HG03342 (cell line): ENCODE measurements around the gene CCDC107.
"Not testable (repeated sequence)": the region's sequence is repeated elsewhere in the genome, so short reads cannot be mapped to it uniquely, and the experiment has no call there.

ENCODE experiments used
- ATAC-seq: cut with Tn5 transposase; IDR thresholded peaks from one replicate; pipeline ENCODE4 v1.9.1; 2021; ENCODE audit warnings: mild to moderate bottlenecking, moderate library complexity; ENCODE audit not compliant: unreplicated experiment

The CCDC107 gene, protein sequence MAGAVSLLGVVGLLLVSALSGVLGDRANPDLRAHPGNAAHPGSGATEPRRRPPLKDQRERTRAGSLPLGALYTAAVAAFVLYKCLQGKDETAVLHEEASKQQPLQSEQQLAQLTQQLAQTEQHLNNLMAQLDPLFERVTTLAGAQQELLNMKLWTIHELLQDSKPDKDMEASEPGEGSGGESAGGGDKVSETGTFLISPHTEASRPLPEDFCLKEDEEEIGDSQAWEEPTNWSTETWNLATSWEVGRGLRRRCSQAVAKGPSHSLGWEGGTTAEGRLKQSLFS

DNA sequence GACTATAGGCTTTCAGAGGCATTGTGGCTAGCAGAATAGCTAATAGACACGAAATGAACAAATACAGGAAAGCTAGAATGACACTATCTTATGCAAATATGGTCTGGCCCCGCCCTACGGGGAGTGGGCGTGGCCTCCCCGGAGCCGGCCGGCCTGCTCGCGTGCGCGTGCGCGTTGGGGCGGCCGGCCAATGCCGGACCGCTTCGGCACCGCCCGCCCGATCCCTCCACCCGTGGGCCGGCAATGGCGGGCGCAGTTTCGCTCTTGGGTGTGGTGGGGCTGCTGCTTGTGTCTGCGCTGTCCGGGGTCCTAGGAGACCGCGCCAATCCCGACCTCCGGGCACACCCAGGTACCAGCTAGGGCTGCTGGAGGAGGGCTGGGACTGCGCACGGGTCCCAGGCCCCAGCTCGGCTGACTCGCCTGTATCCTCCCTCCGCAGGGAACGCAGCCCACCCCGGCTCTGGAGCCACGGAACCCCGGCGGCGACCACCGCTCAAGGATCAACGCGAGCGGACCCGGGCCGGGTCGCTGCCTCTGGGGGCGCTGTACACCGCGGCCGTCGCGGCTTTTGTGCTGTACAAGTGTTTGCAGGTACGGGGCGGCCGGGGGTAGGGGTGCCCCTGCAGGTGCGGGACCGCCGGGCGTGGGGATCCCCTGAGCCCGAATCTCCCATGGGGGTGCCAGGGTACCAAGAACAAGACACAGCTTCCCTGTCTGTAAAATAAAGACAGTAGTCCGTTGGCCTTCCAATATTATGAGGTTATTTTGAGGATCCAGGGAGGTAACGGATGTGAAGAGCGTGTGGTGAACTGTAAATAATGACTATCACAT, at the start of gene CCDC107:
TSS of gene CCDC107 (plus strand) at position 156 of the 831 bp plus-strand sequence. CDS start at position 244, 88 bp downstream.
- peak; percentile 56 for ATAC-seq

DNA sequence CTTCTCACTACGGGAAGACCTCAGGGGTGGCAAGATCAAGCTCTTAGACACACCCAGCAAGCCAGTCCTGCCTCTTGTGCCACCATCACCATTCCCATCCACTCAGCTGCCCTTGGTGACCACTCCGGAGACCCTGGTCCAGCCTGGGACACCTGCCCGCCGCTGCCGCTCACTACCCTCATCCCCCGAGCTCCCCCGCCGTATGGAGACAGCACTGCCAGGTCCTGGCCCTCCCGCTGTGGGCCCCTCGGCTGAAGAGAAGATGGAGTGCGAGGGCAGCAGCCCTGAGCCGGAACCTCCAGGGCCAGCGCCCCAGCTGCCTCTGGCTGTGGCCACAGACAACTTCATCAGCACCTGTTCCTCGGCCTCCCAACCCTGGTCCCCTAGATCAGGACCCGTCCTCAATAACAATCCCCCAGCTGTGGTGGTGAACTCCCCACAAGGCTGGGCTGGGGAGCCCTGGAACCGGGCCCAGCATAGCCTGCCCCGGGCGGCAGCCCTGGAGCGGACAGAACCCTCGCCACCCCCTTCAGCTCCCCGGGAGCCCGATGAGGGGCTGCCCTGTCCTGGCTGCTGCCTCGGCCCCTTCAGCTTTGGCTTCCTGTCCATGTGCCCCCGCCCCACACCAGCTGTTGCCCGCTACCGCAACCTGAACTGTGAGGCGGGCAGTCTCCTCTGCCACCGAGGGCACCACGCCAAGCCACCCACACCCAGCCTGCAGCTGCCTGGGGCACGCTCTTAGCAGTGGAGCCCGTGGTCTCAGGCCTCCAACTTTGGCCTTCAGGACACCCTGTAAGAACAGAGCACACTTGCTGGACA, 48.9 kb upstream of the CCDC107 start:
- ATAC-seq, result no peak

DNA sequence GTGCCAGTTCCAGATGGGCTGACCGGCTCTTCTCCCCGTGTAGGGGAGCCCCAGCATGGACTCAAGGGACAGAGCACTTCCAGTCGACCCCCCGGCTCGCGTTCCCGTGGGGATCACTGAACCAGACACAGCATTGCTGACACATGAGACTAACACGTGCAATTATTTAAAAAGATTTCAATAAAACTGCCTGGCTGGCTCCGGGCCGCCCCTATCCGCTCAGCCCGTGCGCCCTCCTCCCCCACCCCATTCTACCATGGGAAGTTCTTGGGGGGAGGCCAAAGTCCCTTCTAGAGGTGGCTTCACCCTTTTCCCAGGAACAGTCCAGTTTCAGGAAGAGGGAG, 48.3 kb upstream of the CCDC107 start:
- ATAC-seq, result no peak

DNA sequence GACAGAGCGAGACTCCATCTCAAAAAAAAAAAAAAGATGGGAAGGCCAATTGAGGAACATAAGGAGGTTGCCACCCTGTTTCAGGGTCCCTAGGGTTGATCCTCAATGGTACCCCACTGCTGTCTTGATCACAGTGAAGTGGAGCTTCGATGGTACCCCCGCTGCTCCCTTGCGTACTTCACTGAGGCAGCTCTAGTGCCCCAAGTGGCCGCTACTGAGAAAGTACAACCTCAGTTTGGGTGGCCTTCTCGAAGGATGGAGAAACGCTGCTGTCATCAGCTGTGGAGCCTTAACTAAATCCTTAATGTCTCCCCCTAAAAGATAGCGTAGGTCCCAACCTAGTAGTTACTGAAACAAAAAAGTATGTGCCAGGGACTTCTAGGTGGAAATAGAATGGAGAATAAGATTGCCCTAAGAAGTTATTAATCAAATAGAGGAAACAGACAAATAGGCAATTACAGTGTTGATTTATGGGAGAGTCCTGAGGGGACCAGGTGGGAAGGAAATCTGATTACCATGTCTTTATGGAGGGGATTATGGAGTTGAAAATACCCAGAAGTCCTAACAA, 46.8 kb upstream of the CCDC107 start:
- peak; percentile 62 for ATAC-seq

DNA sequence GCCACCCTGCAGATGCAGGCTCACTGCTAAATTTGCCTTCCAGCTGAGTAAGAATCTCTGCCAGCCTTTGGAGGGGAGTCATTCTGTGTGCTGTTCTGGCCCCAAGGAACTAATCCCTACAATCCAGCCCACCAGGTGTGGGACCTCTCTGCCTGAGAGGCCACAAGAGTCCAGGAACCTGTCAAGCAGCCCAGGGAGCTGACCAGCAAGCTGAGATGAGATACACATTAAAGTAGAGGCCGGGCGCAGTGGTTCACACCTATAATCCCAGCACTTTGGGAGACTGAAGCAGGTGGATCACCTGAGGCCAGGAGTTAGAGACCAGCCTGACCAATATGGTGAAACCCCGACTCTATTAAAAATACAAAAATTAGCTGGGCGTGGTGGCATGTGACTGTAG, 46.0 kb upstream of the CCDC107 start:
- not testable (repeated sequence) for ATAC-seq

DNA sequence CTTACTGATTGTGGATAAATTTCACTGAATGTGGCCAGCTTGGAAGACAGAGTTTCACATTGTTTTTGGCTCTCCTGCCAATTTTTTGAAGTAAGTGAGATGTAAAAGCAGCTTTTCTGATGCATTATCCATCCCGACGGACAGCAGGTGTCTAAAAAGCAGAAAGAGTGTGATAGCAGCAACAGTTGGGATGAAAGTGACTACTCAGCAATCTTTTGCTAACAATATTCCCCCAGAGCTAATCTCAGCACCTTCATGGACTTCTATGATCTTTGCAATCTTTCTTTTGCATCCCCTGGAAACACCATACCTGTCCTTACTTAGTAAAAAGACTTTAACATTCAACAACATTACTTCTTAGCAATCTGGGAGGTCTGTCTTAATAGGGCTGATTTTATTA, 45.2 kb upstream of the CCDC107 start:
- ATAC-seq, result no peak

DNA sequence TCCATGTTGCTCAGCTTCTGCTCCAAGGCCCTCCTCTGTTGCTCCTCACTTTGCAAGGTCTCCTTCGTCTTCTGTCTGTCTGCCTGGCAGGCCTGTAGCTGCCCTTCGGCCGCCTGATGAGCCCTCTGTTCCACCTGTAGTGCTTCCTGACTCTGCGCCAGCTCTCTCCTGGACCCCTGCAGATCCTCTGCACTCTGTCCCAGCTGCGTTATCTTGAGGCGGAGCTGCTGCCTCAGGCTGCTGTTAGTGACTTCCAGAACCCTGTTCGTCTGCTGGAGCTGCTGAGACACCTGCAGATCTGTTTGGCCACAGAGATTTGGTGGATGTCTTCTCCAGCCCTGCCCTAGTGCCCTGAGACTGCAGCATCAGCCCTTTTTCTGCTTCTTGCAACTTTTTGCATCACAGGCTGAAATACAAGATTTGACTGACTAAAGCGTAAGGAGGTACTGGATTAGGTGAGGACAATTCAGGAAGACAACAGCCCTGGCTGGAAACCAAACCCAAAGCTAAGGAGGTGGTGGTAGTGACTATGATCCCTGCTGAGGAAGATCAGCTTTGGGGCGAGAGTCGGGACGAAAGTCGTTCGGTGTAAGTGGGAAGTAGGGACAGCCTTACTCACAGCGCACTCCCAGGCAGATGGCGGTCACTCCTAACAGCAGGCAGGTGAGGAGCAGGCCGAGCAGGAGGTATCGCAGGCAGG, 42.0 kb upstream of the CCDC107 start:
- no peak for ATAC-seq

DNA sequence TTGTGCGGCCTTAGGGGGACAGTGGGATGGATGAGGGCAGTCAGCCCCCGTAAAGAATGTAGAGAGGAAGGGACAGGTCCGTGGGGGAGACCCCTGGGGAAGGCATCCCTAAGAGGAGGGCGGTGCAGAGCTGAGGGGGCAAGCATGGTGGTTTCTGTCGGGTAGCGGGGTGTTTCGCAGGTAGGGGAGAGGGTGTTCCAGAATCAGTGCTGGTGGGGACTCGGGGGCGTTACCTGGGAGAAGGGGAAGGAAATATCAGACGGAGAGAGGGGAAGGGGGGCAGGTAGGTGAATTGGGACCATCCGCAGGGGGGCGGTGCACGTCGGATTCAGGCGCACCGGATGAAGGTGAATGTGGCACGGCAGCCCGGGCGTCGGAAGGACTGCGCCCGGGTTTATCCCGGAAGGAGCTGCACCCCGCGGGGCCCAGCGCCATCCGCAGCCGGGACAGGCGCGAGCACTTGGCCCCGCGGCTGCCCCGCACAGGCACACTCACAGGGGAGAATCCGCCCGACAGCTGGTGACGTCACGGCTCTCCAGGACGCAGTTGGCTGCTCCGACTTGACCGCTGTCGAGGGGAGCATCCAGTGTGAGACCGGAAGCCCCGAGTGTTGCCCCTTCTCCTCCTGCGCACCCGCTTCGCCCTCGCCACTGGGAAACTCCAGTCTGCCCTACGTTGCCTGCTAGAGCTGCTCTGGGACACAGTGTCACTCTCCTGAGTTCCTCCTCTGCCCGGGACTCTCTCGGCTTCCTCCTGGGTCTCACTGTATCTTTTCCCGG, 41.2 kb upstream of the CCDC107 start:
- ATAC-seq, result peak; percentile 38

DNA sequence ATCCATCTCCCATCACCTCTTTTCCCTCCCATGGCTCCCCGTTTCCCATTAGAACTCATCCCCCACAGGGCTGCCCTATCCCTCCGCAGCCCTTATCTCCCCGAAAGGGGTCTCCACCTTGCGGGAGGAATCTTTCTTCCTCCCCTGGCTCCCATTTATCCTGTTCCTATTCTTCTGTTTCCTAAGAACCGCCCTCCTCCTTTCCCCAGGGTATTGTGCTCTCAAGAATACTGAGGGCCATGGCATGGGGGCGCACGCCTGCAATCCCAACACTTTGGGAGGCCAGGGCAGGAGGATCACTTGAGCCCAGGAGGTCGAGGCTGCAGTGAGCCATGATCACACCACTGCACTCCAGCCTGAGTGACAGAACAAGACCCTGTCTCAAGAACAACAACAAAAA, 40.5 kb upstream of the CCDC107 start:
- ATAC-seq, result no peak

DNA sequence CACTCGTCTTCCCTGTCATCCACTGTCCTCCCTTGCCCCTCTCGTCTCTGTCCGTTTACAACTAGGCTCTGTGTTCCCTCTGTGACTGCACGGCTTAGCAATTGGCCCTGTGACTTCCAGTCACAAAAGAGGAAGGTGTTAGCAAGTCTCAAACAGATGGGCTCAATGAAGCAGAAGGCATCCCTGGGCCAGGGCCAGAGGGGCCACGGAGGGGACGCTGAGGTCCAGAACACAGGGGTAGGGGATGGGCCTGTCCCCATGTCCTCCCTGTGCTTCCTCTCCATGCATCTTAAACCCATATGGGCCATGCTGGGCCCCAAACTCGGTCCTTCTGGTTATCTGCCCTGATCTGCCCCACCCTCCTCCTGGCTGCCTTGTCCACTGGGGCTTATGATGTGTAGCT, 39.8 kb upstream of the CCDC107 start, which contains the start of gene CD72:
TSS of gene CD72 (minus strand) at position 89 of the 403 bp plus-strand sequence. CDS start 110 bp downstream, outside the sequence.
- no peak for ATAC-seq

DNA sequence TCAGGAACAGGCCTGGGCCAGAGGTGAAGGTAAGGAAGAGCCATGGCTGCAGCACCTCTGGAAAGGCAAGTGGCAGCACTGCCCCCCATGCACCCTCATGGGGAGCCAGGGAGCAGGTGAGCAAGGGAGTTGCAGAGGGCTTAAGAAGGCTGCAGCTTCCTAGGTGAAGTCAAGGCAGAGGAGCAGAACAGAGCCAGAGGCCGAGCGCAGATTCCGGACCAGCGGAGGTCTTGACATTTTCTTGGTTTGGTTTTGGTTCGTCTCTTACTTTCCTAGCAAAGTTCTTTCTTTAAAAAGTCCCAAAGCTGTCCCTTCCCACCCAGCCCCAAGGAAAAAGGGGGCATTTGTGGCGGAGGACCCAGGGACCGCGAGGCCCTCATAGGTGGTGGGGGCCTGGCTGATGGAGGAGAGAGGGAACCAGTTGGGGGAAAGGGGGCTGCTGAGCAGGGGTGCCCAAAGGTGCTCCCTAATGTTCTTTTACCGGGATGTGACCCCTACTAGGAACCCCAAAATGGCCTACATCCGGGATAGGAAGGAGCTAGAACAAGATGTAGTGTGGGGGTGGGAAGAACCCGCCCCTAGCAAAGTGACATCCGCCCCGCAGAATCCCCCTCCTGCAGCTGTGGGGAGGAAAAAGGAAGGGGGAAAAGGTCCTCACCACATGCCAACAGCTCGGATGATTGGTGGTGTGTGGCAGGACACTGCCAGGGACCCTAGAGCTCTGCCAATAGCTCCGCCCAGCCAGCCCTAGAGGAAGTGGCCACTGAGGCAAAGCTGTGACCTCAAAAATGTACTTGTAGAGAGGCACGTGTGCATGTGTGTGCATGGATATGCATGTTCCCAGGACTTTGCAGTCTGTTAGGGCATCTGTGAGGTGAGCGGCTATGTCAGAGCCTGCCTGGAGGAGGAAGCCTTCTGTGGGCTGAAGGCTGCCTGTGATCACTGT, 39.0 kb upstream of the CCDC107 start:
- peak; percentile 34 for ATAC-seq

DNA sequence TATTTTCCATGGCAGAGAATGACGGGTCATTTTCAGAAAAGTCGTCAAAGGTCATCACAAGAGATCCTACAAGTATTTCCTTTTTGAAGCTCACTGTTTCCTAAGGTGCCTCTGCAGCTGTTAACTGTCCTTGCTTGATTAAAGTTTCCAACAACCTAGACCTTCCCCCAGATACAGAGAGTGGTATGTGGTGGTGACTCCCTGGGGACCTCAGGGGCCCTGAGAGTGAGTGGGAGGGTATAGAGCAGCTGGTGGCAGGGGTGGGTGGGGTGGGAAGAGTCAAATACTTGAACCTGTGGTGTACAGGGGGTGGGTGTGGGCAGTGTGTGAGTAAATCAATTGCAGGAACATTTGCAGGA, 38.3 kb upstream of the CCDC107 start:
- ATAC-seq, result peak; percentile 51

DNA sequence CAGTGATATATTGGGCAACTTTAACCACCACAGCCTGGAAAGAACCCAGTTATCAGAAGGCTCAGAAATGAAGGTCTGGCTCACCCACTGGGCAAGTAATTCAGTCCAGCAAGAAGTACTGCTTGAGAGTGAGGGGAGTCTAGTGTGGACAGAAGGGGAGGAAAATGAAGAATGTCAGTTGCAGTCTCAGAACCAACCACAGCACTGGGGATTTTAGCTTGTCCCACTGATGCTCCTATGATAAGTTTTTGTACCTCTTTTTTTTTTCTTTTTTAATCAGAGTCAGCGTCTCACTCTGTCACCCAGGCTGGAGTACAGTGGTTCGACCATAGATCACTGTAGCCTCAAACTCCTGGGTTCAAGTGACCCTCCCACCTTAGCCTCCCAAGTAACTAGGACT, 30.5 kb upstream of the CCDC107 start:
- no peak for ATAC-seq

DNA sequence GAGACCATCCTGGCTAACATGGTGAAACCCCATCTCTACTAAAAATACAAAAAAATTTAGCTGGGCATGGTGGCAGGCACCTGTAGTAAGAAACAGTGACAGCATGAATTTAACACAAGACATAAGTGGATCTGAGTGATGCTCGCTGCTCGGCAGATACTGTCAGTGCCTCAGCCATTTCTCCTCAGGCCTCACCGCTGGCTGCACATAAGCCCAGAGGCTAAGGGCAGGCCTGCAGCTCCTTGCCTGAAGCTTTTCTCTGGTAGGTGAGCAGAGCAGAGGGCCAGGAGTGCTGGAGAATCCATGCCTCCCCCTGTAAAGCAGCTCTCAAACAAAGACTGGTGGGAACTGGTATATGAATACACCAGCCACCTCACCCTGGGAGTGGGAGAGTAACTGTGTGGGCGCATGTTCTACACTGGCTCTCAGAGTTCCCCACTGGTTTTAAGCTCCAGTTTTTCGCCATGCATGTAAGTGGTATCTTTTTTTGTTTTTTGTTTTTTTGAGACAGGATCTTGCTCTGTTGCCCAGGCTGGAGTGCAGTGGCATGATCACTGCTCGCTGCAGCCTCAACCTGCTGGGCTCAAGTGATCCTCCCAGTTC, 29.6 kb upstream of the CCDC107 start:
- ATAC-seq, result no peak

DNA sequence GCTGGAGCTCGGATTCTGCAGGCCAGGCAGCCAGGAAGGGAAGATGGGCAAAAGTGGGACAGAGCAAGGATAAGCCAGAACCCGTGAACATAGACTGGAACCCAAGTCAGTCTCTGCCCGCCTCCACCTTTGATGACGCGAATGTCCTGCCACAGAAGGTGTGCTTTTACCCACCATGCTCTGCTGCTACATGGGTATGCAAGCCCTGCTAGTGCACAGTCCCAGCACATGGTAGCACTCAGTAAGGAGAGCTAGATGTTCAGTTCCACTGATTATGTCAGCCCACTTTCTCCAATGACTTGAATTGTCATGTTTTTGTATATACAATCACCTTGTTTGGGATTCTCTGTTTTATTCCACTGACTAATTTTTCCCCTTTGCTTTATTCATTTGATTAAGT, 28.5 kb upstream of the CCDC107 start:
- no peak for ATAC-seq

DNA sequence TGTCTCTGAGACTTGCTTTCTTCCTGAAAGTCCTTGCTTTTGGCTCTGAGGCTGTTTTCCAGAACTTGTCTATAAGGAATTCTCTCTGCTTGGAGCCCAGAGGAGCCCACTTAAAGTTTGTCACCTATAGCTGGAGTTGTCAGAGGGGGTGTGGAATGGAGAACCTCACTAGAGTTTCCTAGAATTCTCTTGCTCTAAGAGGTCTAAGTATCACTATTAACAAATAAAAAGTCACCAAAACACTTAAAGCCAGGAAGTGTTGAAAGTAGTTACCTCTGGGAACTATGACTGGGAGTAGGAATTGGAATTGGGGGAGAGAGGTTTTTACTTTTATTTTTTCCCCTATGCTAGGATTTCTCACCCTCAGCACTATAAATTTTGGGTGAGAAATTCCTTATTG, 22.4 kb upstream of the CCDC107 start:
- ATAC-seq, result no peak

DNA sequence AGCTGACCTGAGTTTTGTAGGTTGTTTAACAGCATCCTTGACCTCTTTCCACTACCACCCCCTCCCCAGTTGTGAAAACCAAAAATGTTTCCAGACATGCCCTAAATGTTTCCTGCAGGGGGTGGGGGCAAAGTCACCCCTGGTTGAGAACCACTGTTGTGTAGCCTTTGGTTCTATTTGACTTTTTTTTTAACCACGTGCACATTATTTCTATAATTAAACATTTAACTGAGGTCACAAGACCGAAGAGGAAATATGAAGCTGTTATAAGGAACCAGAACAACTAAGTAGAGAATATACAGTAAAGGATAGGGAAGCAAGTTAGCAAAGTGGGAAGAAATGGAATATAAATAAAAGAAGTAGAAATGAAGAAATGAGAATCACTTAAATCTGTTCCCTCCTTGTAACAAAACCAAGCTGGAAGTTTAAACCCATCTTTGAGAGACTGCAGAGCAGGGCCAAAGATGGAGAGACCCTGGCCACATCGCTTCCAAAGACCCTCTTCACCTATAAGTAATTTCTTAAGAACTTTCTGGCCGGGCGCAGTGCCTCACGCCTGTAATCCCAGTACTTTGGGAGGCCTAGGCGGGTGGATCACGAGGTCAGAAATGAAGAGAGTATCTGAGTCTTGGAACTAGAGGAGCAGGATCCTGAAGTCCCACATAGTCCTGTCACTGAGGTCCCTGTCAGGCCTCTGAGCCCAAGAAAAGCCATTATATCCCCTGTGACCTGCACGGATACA, 21.8 kb upstream of the CCDC107 start:
- ATAC-seq, result no peak

DNA sequence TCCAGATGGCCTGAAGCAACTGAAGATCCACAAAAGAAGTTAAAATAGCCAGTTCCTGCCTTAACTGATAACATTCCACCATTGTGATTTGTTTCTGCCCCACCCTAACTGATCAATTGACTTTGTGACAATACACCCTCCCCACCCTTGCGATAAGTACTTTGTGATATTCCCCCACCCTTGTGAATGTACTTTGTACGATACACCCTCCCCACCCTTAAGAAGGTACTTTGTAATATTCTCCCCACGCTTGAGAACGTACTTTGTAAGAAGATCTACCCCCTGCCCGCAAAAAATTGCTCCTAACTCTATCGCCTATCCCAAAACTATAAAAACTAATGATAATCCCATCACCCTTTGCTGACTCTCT, 21.2 kb upstream of the CCDC107 start:
- not testable (repeated sequence) for ATAC-seq
